Thyroid gland (tissue), 4 donors: ENCODE measurements around the gene TREH. TPM values are rescaled to one million over a fixed set of nuclear protein-coding genes. Genes with fewer than 3 reads are reported as not detected.

Experiments
- DNase-seq, 2 donors: peaks; one replicate each; pipeline ENCODE4 v3.0.0-alpha.2; 2019
- H3K27ac ChIP-seq, 3 donors: fragments of 200-600 bp; sonication (generic); 1 replicate in 2 of 3; 2 replicates in 1 of 3; pipeline ENCODE4 v1.5.1; 2016 to 2019; ENCODE audit warnings: mild to moderate bottlenecking in 1 of 3, moderate library complexity in 1 of 3
- H3K27me3 ChIP-seq: fragments of 200-600 bp; sonication (generic); one replicate; pipeline ENCODE4 v1.5.1; 2019
- H3K36me3 ChIP-seq, 2 donors: fragments of 200-600 bp; sonication (generic); one replicate each; pipeline ENCODE4 v1.5.1; 2016 to 2019
- H3K4me1 ChIP-seq, 2 donors: fragments of 200-600 bp; sonication (generic); one replicate each; pipeline ENCODE4 v1.5.1; 2017 to 2019
- H3K4me3 ChIP-seq, 3 donors: fragments of 200-600 bp; sonication (generic); replicated peaks in 1 of 3; 1 replicate in 2 of 3; 2 replicates in 1 of 3; pipeline ENCODE4 v1.5.1; 2016; ENCODE audit warnings: mild to moderate bottlenecking in 1 of 3
- H3K9me3 ChIP-seq: fragments of 200-600 bp; sonication (generic); one replicate; pipeline ENCODE4 v1.5.1; 2017
- CTCF ChIP-seq, 6 experiments: fragments of 200-600 bp in 3 of 6; fragments of 450-650 bp in 3 of 6; sonication (generic) in 3 of 6; IDR thresholded peaks; one replicate each; pipeline ENCODE4 v1.5.1; 2016 to 2019; ENCODE audit warnings: antibody characterized with exemption in 6 of 6, mild to moderate bottlenecking in 2 of 6, inconsistent platforms in 1 of 6, moderate library complexity in 1 of 6
- POLR2A ChIP-seq, 2 donors: fragments of 450-650 bp; IDR thresholded peaks; one replicate each; pipeline ENCODE4 v1.6.1; 2017; ENCODE audit warnings: antibody characterized with exemption in 2 of 2, mild to moderate bottlenecking in 2 of 2, moderate library complexity in 1 of 2
- WGBS, 2 donors: methylation state at CpG; one replicate each; pipeline ENCODE4 v1.1.5; 2017; 5-methylcytosine and 5-hydroxymethylcytosine counted together
- intact Hi-C: fragments of 100-400 bp; cut with DNase I; formaldehyde crosslinking; loops from one replicate; pipeline ENCODE4 v1.15.1; 2023
- total RNA-seq, 4 donors: library from RNA; depleted of rRNA; stranded (reverse); fragments of >200 nt; gene quantifications; one replicate each; pipeline ENCODE4 v1.2.3, GENCODE V29; 2016

Gene TREH
- total RNA-seq, 4 donors from 2014 or later = not detected

GRCh38 chr11:118619444-118620197 is 59.8 kb downstream of the TREH start:
- 66 to 69% methylated on average over 6 of the region's 6 CpGs for WGBS, 2 donors
- peaks cover 50 to 95% of the 10 kb centered on the region in 2 donors for H3K4me1 ChIP-seq
- peak in 1 of 2 donors; percentile 10 for TF ChIP-seq POLR2A (IDR thresholded peaks at IDR 0.05)
- TF ChIP-seq CTCF (IDR thresholded peaks at IDR 0.05) = no peak
- H3K36me3 ChIP-seq = peaks cover 0 to 6% of the 10 kb centered on the region in 2 donors
- intact Hi-C loops = no loop called here
- H3K9me3 ChIP-seq = no peaks in the 10 kb centered on the region
- peak in 1 of 2 donors; percentile 24 for DNase-seq
- H3K4me3 ChIP-seq = no peak overlapping the region
- peak overlapping the region; percentile 64 to 93 (median 83) for H3K27ac ChIP-seq
- no peaks in the 10 kb centered on the region for H3K27me3 ChIP-seq

- no peaks in the 10 kb centered on the region for H3K27me3 ChIP-seq
- peaks cover 54 to 96% of the 10 kb centered on the region in 2 donors for H3K4me1 ChIP-seq
- TF ChIP-seq POLR2A (IDR thresholded peaks at IDR 0.05) (no peak), CTCF (IDR thresholded peaks at IDR 0.05) (no peak)
- intact Hi-C loops = no loop called here
- H3K27ac ChIP-seq = peak overlapping the region; percentile 64 to 93 (median 83)
- H3K36me3 ChIP-seq = peaks cover 0 to 6% of the 10 kb centered on the region in 2 donors
- no peaks in the 10 kb centered on the region for H3K9me3 ChIP-seq
- WGBS, 2 donors = 48 to 55% methylated on average over 4 of the region's 4 CpGs
- DNase-seq = no peak
- no peak overlapping the region for H3K4me3 ChIP-seq
These were observed 60.5 kb downstream of the TREH start for GRCh38 chr11:118618991-118619375.

GRCh38 chr11:118618115-118618990 is 61.1 kb downstream of the TREH start:
- H3K9me3 ChIP-seq = no peaks in the 10 kb centered on the region
- H3K36me3 ChIP-seq = peaks cover 0 to 6% of the 10 kb centered on the region in 2 donors
- peaks cover 51 to 93% of the 10 kb centered on the region in 2 donors for H3K4me1 ChIP-seq
- H3K4me3 ChIP-seq = no peak overlapping the region
- TF ChIP-seq POLR2A (IDR thresholded peaks at IDR 0.05) (no peak), CTCF (IDR thresholded peaks at IDR 0.05) (no peak)
- H3K27me3 ChIP-seq = no peaks in the 10 kb centered on the region
- intact Hi-C loops = no loop called here
- WGBS, 2 donors = 56 to 67% methylated on average over 9 to 11 of the region's 11 CpGs
- peak; percentile 29 to 50 for DNase-seq
- H3K27ac ChIP-seq = peak overlapping the region; percentile 64 to 93 (median 83)

DNA sequence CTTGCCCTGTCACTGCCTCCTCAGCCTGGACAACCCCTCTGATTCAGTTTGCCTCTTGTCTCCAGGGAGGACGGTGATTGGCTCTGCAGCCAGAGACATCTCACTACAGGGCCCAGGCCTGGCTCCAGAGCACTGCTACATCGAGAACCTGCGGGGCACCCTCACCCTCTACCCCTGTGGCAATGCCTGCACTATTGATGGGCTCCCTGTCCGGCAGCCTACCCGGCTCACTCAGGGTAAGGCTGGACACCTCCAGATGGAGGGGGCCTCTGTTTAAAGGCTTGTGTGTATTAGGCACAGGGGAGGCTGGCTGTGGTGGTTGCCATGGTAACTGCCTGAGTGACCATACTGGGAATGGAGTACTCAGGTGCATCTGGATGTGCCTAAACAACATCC is 63.5 kb downstream of the TREH start:
- H3K36me3 ChIP-seq = peaks cover 0 to 6% of the 10 kb centered on the region in 2 donors
- TF ChIP-seq CTCF (IDR thresholded peaks at IDR 0.05) = no peak
- DNase-seq = peak in 1 of 2 donors; percentile 26
- H3K27me3 ChIP-seq = no peaks in the 10 kb centered on the region
- 50 to 100% methylated on average over 1 to 2 of the region's 5 CpGs for WGBS, 2 donors
- H3K9me3 ChIP-seq = no peaks in the 10 kb centered on the region
- no peak overlapping the region for H3K4me3 ChIP-seq
- H3K4me1 ChIP-seq = peaks cover 35 to 93% of the 10 kb centered on the region in 2 donors
- intact Hi-C loops = no loop called here
- H3K27ac ChIP-seq = peak overlapping the region; percentile 83 to 93 (median 87)
